Mesendoderm (in vitro differentiated cells): Measurements from ENCODE around the gene GTF3C1.
A peak's percentile ranks its signal among the peaks of the same experiment; 100 is the strongest.

ENCODE experiments used
- DNase-seq: peaks from one replicate; pipeline ENCODE4 v3.0.0; 2013
- H2AK5ac ChIP-seq: 2 replicates; pipeline ENCODE4 v1.6.1; 2013; ENCODE audit warnings: low read length, inconsistent platforms
- H2BK120ac ChIP-seq: 2 replicates; pipeline ENCODE4 v1.6.1; 2013; ENCODE audit warnings: low read depth, mild to moderate bottlenecking, low read length, moderate library complexity, mixed read lengths
- H2BK15ac ChIP-seq: replicated peaks from 2 replicates; pipeline ENCODE4 v1.6.1; 2013; ENCODE audit warnings: low read depth, mild to moderate bottlenecking, moderate library complexity
- H2BK5ac ChIP-seq: 2 replicates; pipeline ENCODE4 v1.6.1; 2013; ENCODE audit warnings: low read length, inconsistent platforms
- H3K18ac ChIP-seq: 2 replicates; pipeline ENCODE4 v1.6.1; 2013; ENCODE audit warnings: mild to moderate bottlenecking, low read length, mixed read lengths
- H3K23ac ChIP-seq: one replicate; pipeline ENCODE4 v1.6.1; 2013; ENCODE audit warnings: low read length
- H3K27ac ChIP-seq: 2 replicates; pipeline ENCODE4 v1.5.1; 2013; ENCODE audit warnings: low read depth, mild to moderate bottlenecking, inconsistent platforms, low read length, moderate library complexity
- H3K27me3 ChIP-seq: 2 replicates; pipeline ENCODE4 v1.6.1; 2013; ENCODE audit warnings: low read length, control low read depth, mild to moderate bottlenecking, inconsistent platforms; ENCODE audit not compliant: insufficient read depth, poor library complexity
- H3K36me3 ChIP-seq: 2 replicates; pipeline ENCODE4 v1.6.1; 2013; ENCODE audit warnings: low read length, inconsistent platforms; ENCODE audit not compliant: control insufficient read depth, insufficient read depth
- H3K4ac ChIP-seq: one replicate; pipeline ENCODE4 v1.6.1; 2013; ENCODE audit warnings: low read depth, mild to moderate bottlenecking, low read length, moderate library complexity
- H3K4me1 ChIP-seq: 2 replicates; pipeline ENCODE4 v1.6.1; 2013; ENCODE audit warnings: low read depth, low read length, inconsistent platforms; ENCODE audit not compliant: control insufficient read depth
- H3K4me2 ChIP-seq: 2 replicates; pipeline ENCODE4 v1.6.1; 2013; ENCODE audit warnings: low read length
- H3K4me3 ChIP-seq: 2 replicates; pipeline ENCODE4 v1.5.1; 2013; ENCODE audit warnings: mild to moderate bottlenecking, low read length
- H3K56ac ChIP-seq: one replicate; pipeline ENCODE4 v1.6.1; 2013; ENCODE audit warnings: low read length
- H3K79me1 ChIP-seq: 2 replicates; pipeline ENCODE4 v1.6.1; 2013; ENCODE audit warnings: low read length, inconsistent platforms
- H3K79me2 ChIP-seq: 2 replicates; pipeline ENCODE4 v1.6.1; 2013; ENCODE audit warnings: mild to moderate bottlenecking, low read length; ENCODE audit not compliant: control insufficient read depth, insufficient read depth
- H3K9ac ChIP-seq: 2 replicates; pipeline ENCODE4 v1.6.1; 2013; ENCODE audit warnings: low read length, inconsistent platforms
- H4K5ac ChIP-seq: one replicate; pipeline ENCODE4 v1.6.1; 2013; ENCODE audit warnings: low read length
- H4K8ac ChIP-seq: one replicate; pipeline ENCODE4 v1.6.1; 2013; ENCODE audit warnings: low read depth, mild to moderate bottlenecking, control low read depth, low read length, moderate library complexity
- WGBS: extraction: QIAGEN DNeasy Blood & Tissue Kit; methylation state at CpG from one replicate; pipeline ENCODE4 v1.1.7; 2013; ENCODE audit warnings: low lambda C conversion rate, missing lambda C conversion rate; ENCODE audit not compliant: insufficient coverage; ENCODE audit errors: extremely low coverage; 5-methylcytosine and 5-hydroxymethylcytosine counted together

The GTF3C1 gene

DNA sequence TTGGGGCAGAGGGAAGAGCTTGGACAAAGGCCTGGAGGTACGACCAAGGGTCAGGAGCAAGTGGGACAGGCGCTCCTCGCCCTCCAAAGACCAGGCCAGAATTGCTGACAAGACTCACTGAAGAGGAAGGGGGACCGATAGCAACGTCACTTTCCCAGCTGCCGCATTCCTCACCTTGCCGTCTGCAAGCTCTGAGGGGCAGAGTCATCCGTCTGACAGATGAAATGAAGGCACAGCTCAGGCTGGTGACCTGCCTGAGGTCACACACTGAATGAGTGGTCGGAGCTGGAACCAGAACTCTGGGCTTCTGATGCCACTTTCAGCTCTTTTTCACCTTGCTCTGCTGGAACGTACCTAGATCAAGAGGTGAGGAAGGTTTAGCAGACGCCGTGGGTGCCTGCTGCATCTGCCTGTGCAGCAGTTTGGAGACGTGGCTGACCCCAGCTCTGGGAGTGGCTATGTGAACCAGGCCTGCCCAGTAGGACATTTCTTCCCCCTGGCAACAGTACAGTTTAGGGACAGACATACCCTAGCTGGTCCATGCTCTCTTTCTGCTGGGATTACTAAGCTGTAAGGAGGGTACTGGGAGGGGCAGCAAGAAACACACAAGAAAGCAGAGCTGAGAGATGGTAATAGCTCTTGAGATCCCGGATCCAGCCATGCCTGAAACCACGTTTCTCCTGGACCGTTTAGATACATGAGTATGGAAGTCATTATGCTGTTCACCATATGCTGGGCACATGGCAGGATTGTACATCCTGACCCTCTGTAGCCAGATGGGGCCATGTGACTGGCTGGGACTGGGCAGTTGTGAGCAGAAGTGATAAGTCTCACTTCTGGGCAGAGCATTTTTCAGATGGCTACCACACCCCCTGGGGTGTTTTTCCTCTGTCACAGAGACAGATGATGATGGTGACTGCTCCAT lies 96.9 kb downstream of the GTF3C1 start:
- no peaks in the 10 kb centered on the region for H3K79me1 ChIP-seq
- no peaks in the 10 kb centered on the region for H3K27me3 ChIP-seq
- no peak overlapping the region for H3K9ac ChIP-seq
- H2BK120ac ChIP-seq, result no peak overlapping the region
- WGBS, result no CpG with 5 or more reads among the region's 16 CpGs
- H2BK15ac ChIP-seq, result no peak overlapping the region
- no peak overlapping the region for H3K27ac ChIP-seq
- H3K18ac ChIP-seq, result no peak overlapping the region
- H2AK5ac ChIP-seq, result no peak overlapping the region
- no peak overlapping the region for H3K4ac ChIP-seq
- H3K56ac ChIP-seq, result no peak overlapping the region
- H4K5ac ChIP-seq, result no peak overlapping the region
- no peak overlapping the region for H4K8ac ChIP-seq
- H3K4me2 ChIP-seq, result no peak overlapping the region
- no peak overlapping the region for H3K4me3 ChIP-seq
- H3K4me1 ChIP-seq, result no peaks in the 10 kb centered on the region
- H2BK5ac ChIP-seq, result no peak overlapping the region
- DNase-seq, result peak; percentile 50
- H3K79me2 ChIP-seq, result no peaks in the 10 kb centered on the region
- no peaks in the 10 kb centered on the region for H3K36me3 ChIP-seq
- no peak overlapping the region for H3K23ac ChIP-seq

DNA sequence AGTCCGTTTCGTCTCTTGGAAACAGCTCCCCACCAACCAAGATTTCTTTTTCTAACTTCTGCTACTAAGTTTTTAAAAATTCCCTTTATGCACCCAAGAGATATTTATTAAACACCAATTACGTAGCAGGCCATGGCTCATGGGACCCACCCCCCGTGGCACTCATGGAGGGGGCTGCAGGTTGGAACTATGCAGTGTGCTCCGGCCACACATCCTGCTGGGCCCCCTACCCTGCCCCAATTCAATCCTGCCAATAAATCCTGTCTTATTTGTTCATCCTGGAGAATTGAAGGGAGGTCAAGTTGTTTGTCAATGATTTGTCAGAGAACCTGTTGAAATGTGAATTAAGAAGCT lies 99.5 kb downstream of the GTF3C1 start:
- no peak overlapping the region for H3K18ac ChIP-seq
- no peak for DNase-seq
- H3K56ac ChIP-seq, result no peak overlapping the region
- H3K36me3 ChIP-seq, result no peaks in the 10 kb centered on the region
- no CpG with 5 or more reads among the region's 5 CpGs for WGBS
- no peak overlapping the region for H2BK120ac ChIP-seq
- H3K4ac ChIP-seq, result no peak overlapping the region
- H3K23ac ChIP-seq, result no peak overlapping the region
- no peak overlapping the region for H3K9ac ChIP-seq
- H3K27me3 ChIP-seq, result no peaks in the 10 kb centered on the region
- H3K4me1 ChIP-seq, result no peaks in the 10 kb centered on the region
- H2AK5ac ChIP-seq, result no peak overlapping the region
- H2BK5ac ChIP-seq, result no peak overlapping the region
- H3K79me2 ChIP-seq, result no peaks in the 10 kb centered on the region
- H3K27ac ChIP-seq, result no peak overlapping the region
- H2BK15ac ChIP-seq, result no peak overlapping the region
- H4K8ac ChIP-seq, result no peak overlapping the region
- H3K4me2 ChIP-seq, result no peak overlapping the region
- no peaks in the 10 kb centered on the region for H3K79me1 ChIP-seq
- H3K4me3 ChIP-seq, result no peak overlapping the region
- H4K5ac ChIP-seq, result no peak overlapping the region

DNA sequence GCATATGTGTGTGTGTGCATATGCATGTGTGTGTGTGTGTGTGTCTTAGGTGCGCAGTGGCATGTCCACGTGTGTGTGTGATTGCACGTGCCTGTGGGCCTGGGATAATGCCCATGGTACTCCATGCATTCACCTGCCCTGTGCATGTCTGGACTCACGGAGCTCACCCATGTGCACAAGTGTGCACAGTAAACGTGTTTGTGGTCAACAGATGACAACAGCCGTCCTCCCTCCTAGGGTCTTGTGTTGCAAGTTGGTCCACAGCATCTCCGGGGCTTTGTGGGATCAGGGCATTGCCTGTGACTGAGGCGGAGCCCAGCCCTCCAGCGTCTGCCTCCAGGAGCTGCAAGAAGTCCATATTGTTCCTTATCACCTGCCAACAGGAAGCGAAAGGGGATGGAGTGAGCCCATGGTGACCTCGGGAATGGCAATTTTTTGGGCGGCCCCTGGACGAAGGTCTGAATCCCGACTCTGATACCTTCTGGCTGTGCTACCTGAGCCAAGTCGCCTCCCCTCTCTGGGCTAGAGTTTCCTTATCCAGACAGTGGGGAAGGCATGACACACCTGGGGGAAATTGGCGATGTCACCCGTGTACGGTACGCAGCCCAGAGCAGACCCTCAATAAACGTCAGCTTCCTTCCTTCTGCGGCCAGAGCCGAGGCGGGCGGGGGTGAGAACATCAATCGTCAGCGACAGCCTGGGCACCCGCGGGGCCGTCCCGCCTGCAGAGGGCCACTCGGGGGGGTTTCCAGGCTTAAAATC lies 100.1 kb downstream of the GTF3C1 start:
- Histone ChIP-seq H3K79me1 (no peaks in the 10 kb centered on the region), H3K36me3 (no peaks in the 10 kb centered on the region), H3K79me2 (no peaks in the 10 kb centered on the region), H3K4me2 (no peak overlapping the region), H4K8ac (no peak overlapping the region), H2BK120ac (no peak overlapping the region), H4K5ac (no peak overlapping the region), H3K18ac (no peak overlapping the region), H3K27me3 (no peaks in the 10 kb centered on the region), H2BK15ac (no peak overlapping the region), H2BK5ac (no peak overlapping the region), H3K4ac (no peak overlapping the region), H3K9ac (no peak overlapping the region), H3K4me3 (no peak overlapping the region), H2AK5ac (no peak overlapping the region), H3K27ac (no peak overlapping the region), H3K56ac (no peak overlapping the region), H3K4me1 (no peaks in the 10 kb centered on the region), H3K23ac (no peak overlapping the region)
- WGBS, result no CpG with 5 or more reads among the region's 31 CpGs
- no peak for DNase-seq

DNA sequence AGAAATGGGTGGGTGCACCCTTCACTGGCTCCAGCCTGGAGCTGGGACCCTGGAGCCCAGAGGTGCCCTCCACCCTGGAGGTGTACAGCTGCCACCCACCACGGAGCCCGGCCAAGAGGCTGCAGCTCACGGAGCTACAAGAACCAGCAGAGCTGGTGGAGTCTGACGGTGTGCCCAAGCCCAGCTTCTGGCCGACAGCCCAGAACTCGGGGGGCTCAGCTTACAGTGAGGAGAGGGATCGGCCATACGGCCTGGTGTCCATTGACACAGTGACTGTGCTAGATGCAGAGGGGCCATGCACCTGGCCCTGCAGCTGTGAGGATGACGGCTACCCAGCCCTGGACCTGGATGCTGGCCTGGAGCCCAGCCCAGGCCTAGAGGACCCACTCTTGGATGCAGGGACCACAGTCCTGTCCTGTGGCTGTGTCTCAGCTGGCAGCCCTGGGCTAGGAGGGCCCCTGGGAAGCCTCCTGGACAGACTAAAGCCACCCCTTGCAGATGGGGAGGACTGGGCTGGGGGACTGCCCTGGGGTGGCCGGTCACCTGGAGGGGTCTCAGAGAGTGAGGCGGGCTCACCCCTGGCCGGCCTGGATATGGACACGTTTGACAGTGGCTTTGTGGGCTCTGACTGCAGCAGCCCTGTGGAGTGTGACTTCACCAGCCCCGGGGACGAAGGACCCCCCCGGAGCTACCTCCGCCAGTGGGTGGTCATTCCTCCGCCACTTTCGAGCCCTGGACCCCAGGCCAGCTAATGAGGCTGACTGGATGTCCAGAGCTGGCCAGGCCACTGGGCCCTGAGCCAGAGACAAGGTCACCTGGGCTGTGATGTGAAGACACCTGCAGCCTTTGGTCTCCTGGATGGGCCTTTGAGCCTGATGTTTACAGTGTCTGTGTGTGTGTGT lies 100.9 kb downstream of the GTF3C1 start:
- Histone ChIP-seq H2AK5ac (no peak overlapping the region), H4K8ac (no peak overlapping the region), H3K9ac (no peak overlapping the region), H3K4me2 (no peak overlapping the region), H3K79me1 (no peaks in the 10 kb centered on the region), H3K4ac (no peak overlapping the region), H3K56ac (no peak overlapping the region), H2BK120ac (no peak overlapping the region), H2BK15ac (no peak overlapping the region), H3K36me3 (no peaks in the 10 kb centered on the region), H3K4me3 (no peak overlapping the region), H4K5ac (no peak overlapping the region), H3K27me3 (no peaks in the 10 kb centered on the region), H3K23ac (no peak overlapping the region), H2BK5ac (no peak overlapping the region), H3K27ac (no peak overlapping the region), H3K79me2 (no peaks in the 10 kb centered on the region), H3K18ac (no peak overlapping the region), H3K4me1 (no peaks in the 10 kb centered on the region)
- WGBS, result no CpG with 5 or more reads among the region's 19 CpGs
- DNase-seq, result no peak

DNA sequence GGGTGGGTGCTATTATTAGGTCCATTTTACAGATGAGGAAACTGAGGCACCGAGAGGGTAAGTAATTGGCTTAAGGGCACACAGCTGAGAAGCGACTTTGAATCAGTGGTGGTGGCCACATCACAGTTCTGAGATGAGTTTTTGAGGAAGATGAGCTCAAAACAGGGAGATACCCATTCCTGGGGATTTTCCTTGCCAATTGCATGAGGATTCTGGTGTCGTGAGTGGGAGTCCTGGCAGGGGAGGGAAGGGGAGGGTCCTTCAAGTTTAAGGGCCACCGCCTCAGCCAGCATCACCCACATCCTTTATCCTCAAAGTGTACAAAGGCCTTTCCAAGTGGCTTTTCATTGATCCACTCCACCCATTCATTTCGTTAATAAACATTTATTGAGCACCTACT lies 102.4 kb downstream of the GTF3C1 start:
- H3K79me1 ChIP-seq, result no peaks in the 10 kb centered on the region
- WGBS, result no CpG with 5 or more reads among the region's 5 CpGs
- no peak overlapping the region for H3K4me2 ChIP-seq
- H3K23ac ChIP-seq, result no peak overlapping the region
- no peak overlapping the region for H2AK5ac ChIP-seq
- no peak overlapping the region for H3K4ac ChIP-seq
- H2BK5ac ChIP-seq, result no peak overlapping the region
- no peak overlapping the region for H4K5ac ChIP-seq
- no peak overlapping the region for H2BK15ac ChIP-seq
- no peaks in the 10 kb centered on the region for H3K27me3 ChIP-seq
- H3K36me3 ChIP-seq, result no peaks in the 10 kb centered on the region
- no peak overlapping the region for H3K18ac ChIP-seq
- H3K4me1 ChIP-seq, result no peaks in the 10 kb centered on the region
- H3K56ac ChIP-seq, result no peak overlapping the region
- no peak for DNase-seq
- no peak overlapping the region for H3K27ac ChIP-seq
- H3K9ac ChIP-seq, result no peak overlapping the region
- no peak overlapping the region for H3K4me3 ChIP-seq
- no peak overlapping the region for H2BK120ac ChIP-seq
- H3K79me2 ChIP-seq, result no peaks in the 10 kb centered on the region
- H4K8ac ChIP-seq, result no peak overlapping the region
